HUES6 (cell line): ENCODE measurements around the gene SLC26A1.
"Not testable (repeated sequence)": the region's sequence is repeated elsewhere in the genome, so short reads cannot be mapped to it uniquely, and the experiment has no call there.

Experiments
- H3K27ac ChIP-seq: 2 replicates; pipeline ENCODE4 v1.7.0; 2013; ENCODE audit warnings: low read depth, mild to moderate bottlenecking, low read length, inconsistent platforms
- H3K27me3 ChIP-seq: 2 replicates; pipeline ENCODE4 v1.6.1; 2013; ENCODE audit warnings: low read length; ENCODE audit not compliant: control insufficient read depth, insufficient read depth
- H3K36me3 ChIP-seq: 2 replicates; pipeline ENCODE4 v1.6.1; 2013; ENCODE audit warnings: low read length; ENCODE audit not compliant: control insufficient read depth, insufficient read depth
- H3K4me1 ChIP-seq: 2 replicates; pipeline ENCODE4 v1.6.1; 2013; ENCODE audit warnings: low read length; ENCODE audit not compliant: control insufficient read depth, insufficient read depth
- H3K4me3 ChIP-seq: 2 replicates; pipeline ENCODE4 v1.5.1; 2013; ENCODE audit warnings: low read depth, low read length
- H3K9ac ChIP-seq: one replicate; pipeline ENCODE4 v1.6.1; 2013; ENCODE audit warnings: mild to moderate bottlenecking, low read length
- H3K9me3 ChIP-seq: 2 replicates; pipeline ENCODE4 v1.6.1; 2013; ENCODE audit warnings: low read depth, low read length; ENCODE audit not compliant: control insufficient read depth, insufficient read depth

The SLC26A1 gene

GRCh38 chr4:945274-946102 is 47.7 kb downstream of the SLC26A1 start:
- Histone ChIP-seq H3K9ac (peak overlapping the region; percentile 23), H3K27ac (no peak overlapping the region), H3K4me3 (peak overlapping the region; percentile 49), H3K36me3 (no peaks in the 10 kb centered on the region), H3K9me3 (no peaks in the 10 kb centered on the region), H3K27me3 (peaks cover 39% of the 10 kb centered on the region; the same call in 1 of the 2 replicates), H3K4me1 (peaks cover 23% of the 10 kb centered on the region; the same call in 1 of the 2 replicates)

- not testable (repeated sequence) for H3K27ac ChIP-seq, H3K9ac ChIP-seq, H3K36me3 ChIP-seq, H3K4me3 ChIP-seq, H3K9me3 ChIP-seq, H3K4me1 ChIP-seq
- H3K27me3 ChIP-seq: peaks cover 10% of the 10 kb centered on the region; the same call in 1 of the 2 replicates
Observed at GRCh38 chr4:939508-939907, 53.7 kb downstream of the SLC26A1 start.
